ENCODE results near the gene LILRA6. TPM values are rescaled to one million over a fixed set of nuclear protein-coding genes. Genes with fewer than 3 reads are reported as not detected.
"Not testable (repeated sequence)": the region's sequence is repeated elsewhere in the genome, so short reads cannot be mapped to it uniquely, and the experiment has no call there.

The LILRA6 gene
- total RNA-seq, 1 donor from 2014 or later = not detected

- peaks cover 37% of the 10 kb centered on the region for H3K36me3 Mint-ChIP-seq (ENCODE audit: unreplicated experiment)
- H3K4me1 Mint-ChIP-seq (ENCODE audit: unreplicated experiment) = peaks cover 67% of the 10 kb centered on the region
- no peak overlapping the region for H3K4me3 Mint-ChIP-seq (ENCODE audit: unreplicated experiment)
- H3K27me3 Mint-ChIP-seq (ENCODE audit: unreplicated experiment) = no peaks in the 10 kb centered on the region
- H3K27ac Mint-ChIP-seq (ENCODE audit: unreplicated experiment) = peak overlapping the region; percentile 70
- TF ChIP-seq, protein P1, sequence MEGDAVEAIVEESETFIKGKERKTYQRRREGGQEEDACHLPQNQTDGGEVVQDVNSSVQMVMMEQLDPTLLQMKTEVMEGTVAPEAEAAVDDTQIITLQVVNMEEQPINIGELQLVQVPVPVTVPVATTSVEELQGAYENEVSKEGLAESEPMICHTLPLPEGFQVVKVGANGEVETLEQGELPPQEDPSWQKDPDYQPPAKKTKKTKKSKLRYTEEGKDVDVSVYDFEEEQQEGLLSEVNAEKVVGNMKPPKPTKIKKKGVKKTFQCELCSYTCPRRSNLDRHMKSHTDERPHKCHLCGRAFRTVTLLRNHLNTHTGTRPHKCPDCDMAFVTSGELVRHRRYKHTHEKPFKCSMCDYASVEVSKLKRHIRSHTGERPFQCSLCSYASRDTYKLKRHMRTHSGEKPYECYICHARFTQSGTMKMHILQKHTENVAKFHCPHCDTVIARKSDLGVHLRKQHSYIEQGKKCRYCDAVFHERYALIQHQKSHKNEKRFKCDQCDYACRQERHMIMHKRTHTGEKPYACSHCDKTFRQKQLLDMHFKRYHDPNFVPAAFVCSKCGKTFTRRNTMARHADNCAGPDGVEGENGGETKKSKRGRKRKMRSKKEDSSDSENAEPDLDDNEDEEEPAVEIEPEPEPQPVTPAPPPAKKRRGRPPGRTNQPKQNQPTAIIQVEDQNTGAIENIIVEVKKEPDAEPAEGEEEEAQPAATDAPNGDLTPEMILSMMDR (IDR thresholded peaks at IDR 0.05) = no peak
- no peaks in the 10 kb centered on the region for H3K9me3 Mint-ChIP-seq (ENCODE audit: unreplicated experiment)
- DNase-seq (ENCODE audit: extremely low spot score, unreplicated experiment) = no peak
Measured at GRCh38 chr19:54207676-54207982, 35.0 kb downstream of the LILRA6 start.

DNA sequence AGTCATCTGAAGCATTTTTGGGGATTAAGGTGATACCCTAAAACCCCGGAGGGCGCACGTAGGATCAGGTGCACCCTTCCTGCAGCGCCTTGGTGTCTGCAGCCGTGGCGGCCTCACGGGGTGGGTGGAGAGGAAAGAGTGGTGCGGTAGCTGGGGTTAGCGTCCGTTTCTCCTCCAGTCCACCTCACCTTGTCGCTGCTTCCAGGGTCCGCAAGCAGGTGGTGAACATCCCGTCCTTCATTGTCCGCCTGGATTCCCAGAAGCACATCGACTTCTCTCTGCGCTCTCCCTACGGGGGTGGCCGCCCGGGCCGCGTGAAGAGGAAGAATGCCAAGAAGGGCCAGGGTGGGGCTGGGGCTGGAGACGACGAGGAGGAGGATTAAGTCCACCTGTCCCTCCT lies 35.4 kb downstream of the LILRA6 start:
- not testable (repeated sequence) for H3K27me3 Mint-ChIP-seq (ENCODE audit: unreplicated experiment); DNase-seq (ENCODE audit: extremely low spot score, unreplicated experiment); H3K9me3 Mint-ChIP-seq (ENCODE audit: unreplicated experiment); H3K4me3 Mint-ChIP-seq (ENCODE audit: unreplicated experiment); H3K27ac Mint-ChIP-seq (ENCODE audit: unreplicated experiment)
- Mint-ChIP-seq H3K4me1 (ENCODE audit: unreplicated experiment) (peaks cover 71% of the 10 kb centered on the region), H3K36me3 (ENCODE audit: unreplicated experiment) (peaks cover 40% of the 10 kb centered on the region)

DNA sequence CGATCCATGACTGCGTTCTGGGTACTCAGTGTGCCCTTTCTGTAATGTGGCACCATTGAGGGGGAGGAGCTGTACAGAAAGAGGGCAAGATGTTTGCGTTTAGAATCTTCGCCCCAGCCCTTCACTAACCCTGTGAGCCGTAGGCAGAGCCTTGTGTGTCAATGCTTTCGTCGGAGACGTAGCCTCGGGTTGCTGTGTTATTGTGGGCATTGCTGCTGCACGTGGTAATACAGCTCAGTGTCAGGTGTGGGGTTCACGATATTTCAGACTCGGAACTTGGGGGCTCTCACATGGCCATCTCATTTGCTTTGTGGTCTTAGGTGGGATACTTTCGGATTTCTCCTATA lies 35.8 kb downstream of the LILRA6 start:
- H3K36me3 Mint-ChIP-seq (ENCODE audit: unreplicated experiment) = peaks cover 44% of the 10 kb centered on the region
- no peak for DNase-seq (ENCODE audit: extremely low spot score, unreplicated experiment)
- peaks cover 75% of the 10 kb centered on the region for H3K4me1 Mint-ChIP-seq (ENCODE audit: unreplicated experiment)
- H3K27me3 Mint-ChIP-seq (ENCODE audit: unreplicated experiment) = no peaks in the 10 kb centered on the region
- H3K9me3 Mint-ChIP-seq (ENCODE audit: unreplicated experiment) = no peaks in the 10 kb centered on the region
- H3K4me3 Mint-ChIP-seq (ENCODE audit: unreplicated experiment) = no peak overlapping the region
- TF ChIP-seq, protein P1 (IDR thresholded peaks at IDR 0.05) = no peak
- no peak overlapping the region for H3K27ac Mint-ChIP-seq (ENCODE audit: unreplicated experiment)

DNA sequence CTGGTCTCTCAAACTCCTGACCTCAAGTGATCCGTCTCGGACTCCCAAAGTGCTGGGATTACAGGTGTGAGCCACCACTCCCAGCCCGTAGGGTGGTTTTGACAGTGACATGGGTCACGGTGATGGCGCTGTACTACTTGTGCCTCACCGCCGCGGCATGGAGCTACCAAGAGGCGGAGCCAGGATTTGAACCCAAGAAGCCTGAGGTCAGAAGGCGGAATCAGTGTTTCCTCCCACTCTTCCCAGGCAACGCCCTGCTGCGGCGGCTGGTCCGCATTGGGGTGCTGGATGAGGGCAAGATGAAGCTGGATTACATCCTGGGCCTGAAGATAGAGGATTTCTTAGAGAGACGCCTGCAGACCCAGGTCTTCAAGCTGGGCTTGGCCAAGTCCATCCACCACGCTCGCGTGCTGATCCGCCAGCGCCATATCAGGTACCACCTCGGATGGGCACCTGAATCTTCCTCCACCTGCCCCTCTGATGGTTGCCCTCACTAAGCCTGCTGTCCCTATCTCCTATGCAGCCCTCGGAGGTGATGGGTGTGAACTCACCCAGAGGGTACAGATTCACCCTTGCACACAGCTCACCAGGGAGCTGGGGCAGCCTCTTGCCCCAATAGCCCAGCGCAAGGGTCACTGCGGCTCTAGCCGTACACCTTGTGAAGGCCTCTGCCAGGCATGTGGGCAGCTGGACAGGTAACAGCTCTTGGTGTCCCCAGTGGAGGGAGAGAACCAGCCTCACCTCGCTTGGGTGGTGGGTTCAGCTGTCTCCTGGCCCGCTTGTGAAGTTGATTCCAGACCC lies 36.4 kb downstream of the LILRA6 start:
- no peak for DNase-seq (ENCODE audit: extremely low spot score, unreplicated experiment)
- Mint-ChIP-seq H3K9me3 (ENCODE audit: unreplicated experiment) (no peaks in the 10 kb centered on the region), H3K36me3 (ENCODE audit: unreplicated experiment) (peaks cover 45% of the 10 kb centered on the region), H3K4me1 (ENCODE audit: unreplicated experiment) (peaks cover 78% of the 10 kb centered on the region), H3K27me3 (ENCODE audit: unreplicated experiment) (no peaks in the 10 kb centered on the region), H3K4me3 (ENCODE audit: unreplicated experiment) (no peak overlapping the region), H3K27ac (ENCODE audit: unreplicated experiment) (no peak overlapping the region)
- TF ChIP-seq, protein P1 (IDR thresholded peaks at IDR 0.05) = no peak

DNA sequence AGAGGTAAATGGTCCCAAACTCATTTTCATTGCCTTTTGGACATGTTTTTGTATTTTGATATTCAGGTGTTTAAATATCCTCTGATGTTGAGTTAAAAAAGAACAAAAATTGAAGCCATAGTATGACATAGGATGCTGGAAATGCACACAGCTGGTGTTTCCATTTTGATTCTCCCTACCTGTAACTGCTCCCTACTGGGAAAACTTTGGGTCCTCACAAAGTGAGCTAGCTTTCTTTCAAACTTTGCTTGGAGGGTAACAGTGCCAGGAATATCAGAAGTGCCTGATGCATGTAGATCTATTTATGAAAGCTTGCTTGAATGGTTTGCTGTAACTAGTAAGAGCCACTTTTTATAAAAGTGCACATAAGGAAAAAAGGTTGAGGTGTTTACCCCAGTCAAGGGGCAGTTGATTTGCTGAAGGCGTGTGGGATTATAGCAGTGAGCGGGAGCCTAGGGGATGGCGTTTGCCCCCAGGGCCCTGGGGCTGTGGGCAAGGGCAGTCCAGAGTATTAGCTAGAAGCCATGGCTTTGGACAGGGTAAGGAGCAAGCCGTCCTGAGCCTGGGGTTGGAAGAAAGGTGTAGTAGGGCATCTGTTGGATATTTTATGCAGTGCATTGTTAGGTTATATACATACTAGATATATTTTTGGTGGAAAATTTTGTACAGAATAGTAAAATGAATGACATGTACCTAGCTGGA lies 37.7 kb downstream of the LILRA6 start:
- no peaks in the 10 kb centered on the region for H3K27me3 Mint-ChIP-seq (ENCODE audit: unreplicated experiment)
- TF ChIP-seq, protein P1 (IDR thresholded peaks at IDR 0.05) = no peak
- DNase-seq (ENCODE audit: extremely low spot score, unreplicated experiment) = no peak
- H3K4me3 Mint-ChIP-seq (ENCODE audit: unreplicated experiment) = no peak overlapping the region
- H3K27ac Mint-ChIP-seq (ENCODE audit: unreplicated experiment) = peak overlapping the region; percentile 10
- H3K9me3 Mint-ChIP-seq (ENCODE audit: unreplicated experiment) = no peaks in the 10 kb centered on the region
- H3K4me1 Mint-ChIP-seq (ENCODE audit: unreplicated experiment) = peaks cover 70% of the 10 kb centered on the region
- peaks cover 42% of the 10 kb centered on the region for H3K36me3 Mint-ChIP-seq (ENCODE audit: unreplicated experiment)
